Myometrial cell (primary cell): Measurements from ENCODE around the gene PKP4. TPM values are rescaled to one million over a fixed set of nuclear protein-coding genes. Genes with fewer than 3 reads are reported as not detected.

Source experiments
- total RNA-seq: library from RNA; depleted of rRNA; stranded (reverse); fragments of >200 nt; gene quantifications from 2 replicates; pipeline ENCODE4 v1.2.3, GENCODE V29; 2015

The PKP4 gene
- total RNA-seq, result 17.2 and 24.5 TPM in 2 replicates

DNA sequence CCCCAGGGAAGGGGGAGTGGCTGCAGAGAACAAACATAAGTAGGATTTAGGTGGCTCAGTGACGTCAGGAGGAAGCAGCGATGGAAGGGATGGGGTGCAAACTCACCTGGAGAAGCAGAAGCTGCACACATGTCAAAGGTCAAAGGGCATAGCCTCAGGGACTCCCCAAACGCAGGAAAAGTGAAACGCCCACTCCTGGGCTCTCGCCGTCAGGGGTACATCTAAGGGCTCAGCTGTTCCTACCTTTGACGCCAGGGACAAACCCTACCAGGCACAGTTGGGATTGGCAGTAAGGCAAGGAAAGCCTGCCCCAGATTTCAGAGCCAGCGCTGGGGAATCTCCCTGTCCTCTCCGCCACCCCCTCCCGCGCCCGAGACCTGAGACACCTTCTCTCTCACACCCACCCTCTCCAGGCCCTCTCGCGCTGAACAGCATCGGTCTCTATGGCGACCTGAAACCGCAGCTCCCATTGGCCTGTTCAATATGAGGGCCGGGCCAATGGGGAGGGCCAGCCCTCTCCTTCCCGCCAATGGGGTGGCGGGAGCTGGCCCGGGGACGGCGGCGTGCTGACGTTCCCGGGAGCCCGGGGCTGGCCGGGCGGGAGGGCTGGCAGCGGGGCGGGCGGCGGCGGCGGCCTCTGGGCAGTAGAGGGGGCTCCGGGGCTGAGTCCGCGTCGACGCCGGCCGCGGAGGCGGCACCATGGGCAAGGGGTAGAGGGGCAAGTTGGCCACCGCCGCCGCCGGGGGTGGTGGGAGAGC lies at the start of gene PKP4, which contains the start of gene CCDC148:
PKP4 (plus strand) TSS at position 644 of the 758 bp plus-strand sequence. CDS start 76,233 bp downstream, outside the sequence.
CCDC148 (minus strand) TSS at position 445 of the 758 bp plus-strand sequence; CDS start at position 131, 314 bp downstream.

Other genes with a start within 250 kb of the PKP4 start
- gene CCDC148, start 199 bp upstream of the PKP4 start, total RNA-seq, result 0.71 TPM in 1 of 2 replicates, not detected in the other